HL-60/S4 treated with retinoic acid at 250 ng/mL for 4 days and 3 days (cell line): Measurements from ENCODE around the gene RNF144A.

Source experiments
- in situ Hi-C: fragments of 300-500 bp; cut with MboI; formaldehyde crosslinking; loops from 2 replicates; pipeline ENCODE4 v1.7.0; 2022; ENCODE audit warnings: low sequenced_read_pairs

Gene RNF144A

GRCh38 chr2:7003895-7004294 lies 86.7 kb downstream of the RNF144A start:
- in situ Hi-C loops: no loop called here

- in situ Hi-C loops: no loop called here
These were observed 87.4 kb downstream of the RNF144A start for GRCh38 chr2:7004636-7005035.

- in situ Hi-C loops: no loop called here
These were observed 90.3 kb downstream of the RNF144A start for GRCh38 chr2:7007488-7007845.

- in situ Hi-C loops: no loop called here
These were observed 90.9 kb downstream of the RNF144A start for GRCh38 chr2:7007846-7008741.

- in situ Hi-C loops: no loop called here
These were observed 92.1 kb downstream of the RNF144A start for GRCh38 chr2:7009207-7009911.

- in situ Hi-C loops: no loop called here
These were observed 93.3 kb downstream of the RNF144A start for GRCh38 chr2:7010391-7011054.

- in situ Hi-C loops: no loop called here
These were observed 94.3 kb downstream of the RNF144A start for GRCh38 chr2:7011356-7012083.

GRCh38 chr2:7012141-7012764 lies 95.0 kb downstream of the RNF144A start:
- in situ Hi-C loops: no loop called here

GRCh38 chr2:7013471-7014160 lies 96.4 kb downstream of the RNF144A start:
- in situ Hi-C loops: no loop called here

GRCh38 chr2:7014174-7014640 lies 97.0 kb downstream of the RNF144A start:
- in situ Hi-C loops: no loop called here

GRCh38 chr2:7015007-7015950 lies 98.1 kb downstream of the RNF144A start:
- in situ Hi-C loops: no loop called here

- in situ Hi-C loops: no loop called here
These were observed 98.9 kb downstream of the RNF144A start for GRCh38 chr2:7016148-7016547.

GRCh38 chr2:7016601-7017211 lies 99.5 kb downstream of the RNF144A start:
- in situ Hi-C loops: no loop called here

- in situ Hi-C loops: no loop called here
These were observed 100.6 kb downstream of the RNF144A start for GRCh38 chr2:7017671-7018281.

- in situ Hi-C loops: no loop called here
These were observed 101.1 kb downstream of the RNF144A start for GRCh38 chr2:7018282-7018701.

GRCh38 chr2:7018767-7019166 lies 101.6 kb downstream of the RNF144A start:
- in situ Hi-C loops: no loop called here

GRCh38 chr2:7019191-7019590 lies 102.0 kb downstream of the RNF144A start:
- in situ Hi-C loops: no loop called here

- in situ Hi-C loops: no loop called here
These were observed 102.8 kb downstream of the RNF144A start for GRCh38 chr2:7020059-7020458.
